Esophagus squamous epithelium (tissue), 5 donors: Measurements from ENCODE around the gene M6PR. TPM values are rescaled to one million over a fixed set of nuclear protein-coding genes. Genes with fewer than 3 reads are reported as not detected.
"Not testable (repeated sequence)": the region's sequence is repeated elsewhere in the genome, so short reads cannot be mapped to it uniquely, and the experiment has no call there.

Experiments used
- DNase-seq: peaks from one replicate; lab custom pipeline; 2025; lab: John Stamatoyannopoulos, UW
- H3K27ac ChIP-seq, 4 donors: fragments of 200-600 bp; sonication (generic); one replicate each; pipeline ENCODE4 v1.5.1; 2016 to 2019; ENCODE audit warnings: mild to moderate bottlenecking in 1 of 4
- H3K27me3 ChIP-seq, 4 donors: fragments of 200-600 bp; sonication (generic); 1 replicate in 3 of 4; 2 replicates in 1 of 4; pipeline versions ENCODE4 v1.5.1 to v1.6.0; 2017 to 2021; ENCODE audit warnings: antibody characterized with exemption in 1 of 4
- H3K36me3 ChIP-seq, 3 donors: fragments of 200-600 bp; sonication (generic); one replicate each; pipeline ENCODE4 v1.5.1; 2016 to 2019
- H3K4me1 ChIP-seq, 3 donors: fragments of 200-600 bp; sonication (generic); one replicate each; pipeline ENCODE4 v1.5.1; 2017 to 2019
- H3K4me3 ChIP-seq, 4 donors: fragments of 200-600 bp; sonication (generic); 1 replicate in 3 of 4; 2 replicates in 1 of 4; pipeline ENCODE4 v1.5.1; 2016 to 2019; ENCODE audit warnings: mild to moderate bottlenecking in 2 of 4, moderate library complexity in 1 of 4
- H3K9me3 ChIP-seq, 3 donors: fragments of 200-600 bp; sonication (generic); one replicate each; pipeline ENCODE4 v1.5.1; 2016 to 2019
- CTCF ChIP-seq, 6 experiments: fragments of 450-650 bp in 4 of 6; fragments of 200-600 bp in 2 of 6; sonication (generic) in 2 of 6; IDR thresholded peaks; one replicate each; pipeline ENCODE4 v1.5.1; 2016 to 2019; ENCODE audit warnings: antibody characterized with exemption in 6 of 6, mild to moderate bottlenecking in 4 of 6, moderate library complexity in 4 of 6
- POLR2A ChIP-seq, 4 donors: fragments of 450-650 bp; IDR thresholded peaks; one replicate each; pipeline ENCODE4 v1.6.1; 2017; ENCODE audit warnings: antibody characterized with exemption in 4 of 4, mild to moderate bottlenecking in 4 of 4, moderate library complexity in 3 of 4
- WGBS, 2 donors: methylation state at CpG; one replicate each; pipeline ENCODE4 v1.1.5; 2018; 5-methylcytosine and 5-hydroxymethylcytosine counted together
- intact Hi-C: fragments of 100-400 bp; cut with DNase I; formaldehyde crosslinking; loops from one replicate; pipeline ENCODE4 v1.15.0; 2022
- total RNA-seq, 4 donors: library from RNA; depleted of rRNA; stranded (reverse); fragments of >200 nt; gene quantifications; one replicate each; pipeline ENCODE4 v1.1.0, GENCODE V29; 2016
- donor health status: DM: yes; HTN: yes; CAD: no.

M6PR gene
- total RNA-seq, 4 donors from 2014 or later, result 60.1 to 120 (median 108) TPM

GRCh38 chr12:8917751-8918150 is 31.7 kb downstream of the M6PR start:
- Histone ChIP-seq H3K9me3 (no peaks in the 10 kb centered on the region), H3K27me3 (no peaks in the 10 kb centered on the region), H3K27ac (no peak overlapping the region), H3K4me3 (no peak overlapping the region), H3K36me3 (peaks cover 0 to 52% (median 9%) of the 10 kb centered on the region in 3 donors), H3K4me1 (peaks cover 20 to 44% (median 25%) of the 10 kb centered on the region in 3 donors)
- 40 to 57% methylated on average over 1 of the region's 1 CpG for WGBS, 2 donors
- intact Hi-C loops, result no loop called here
- no peak for DNase-seq
- TF ChIP-seq POLR2A (IDR thresholded peaks at IDR 0.05), result no peak
- TF ChIP-seq CTCF (IDR thresholded peaks at IDR 0.05), result no peak

- Histone ChIP-seq H3K4me1 (peaks cover 24 to 49% (median 25%) of the 10 kb centered on the region in 3 donors), H3K27ac (peak overlapping the region in 1 of 4 donors; percentile 0), H3K4me3 (no peak overlapping the region), H3K9me3 (no peaks in the 10 kb centered on the region), H3K36me3 (peaks cover 0 to 45% (median 9%) of the 10 kb centered on the region in 3 donors), H3K27me3 (no peaks in the 10 kb centered on the region)
- TF ChIP-seq CTCF (IDR thresholded peaks at IDR 0.05) (no peak), POLR2A (IDR thresholded peaks at IDR 0.05) (no peak)
- no peak for DNase-seq
- 77 to 85% methylated on average over 3 of the region's 3 CpGs for WGBS, 2 donors
- intact Hi-C loops, result no loop called here
Observed at GRCh38 chr12:8917031-8917430, 32.4 kb downstream of the M6PR start.

- Histone ChIP-seq H3K4me3 (no peak overlapping the region), H3K4me1 (peaks cover 24 to 49% (median 25%) of the 10 kb centered on the region in 3 donors), H3K36me3 (peaks cover 0 to 36% (median 3%) of the 10 kb centered on the region in 3 donors), H3K27ac (peak overlapping the region in 1 of 4 donors; percentile 0), H3K27me3 (no peaks in the 10 kb centered on the region), H3K9me3 (no peaks in the 10 kb centered on the region)
- TF ChIP-seq POLR2A (IDR thresholded peaks at IDR 0.05) (no peak), CTCF (IDR thresholded peaks at IDR 0.05) (no peak)
- intact Hi-C loops, result no loop called here
- no peak for DNase-seq
Observed at GRCh38 chr12:8916154-8916553, 33.3 kb downstream of the M6PR start.

- WGBS, 2 donors, result 3 to 4% methylated on average over 19 to 23 of the region's 35 CpGs
- peaks cover 0 to 24% (median 0%) of the 10 kb centered on the region in 3 donors for H3K36me3 ChIP-seq
- intact Hi-C loops, result no loop called here
- no peak for DNase-seq
- H3K9me3 ChIP-seq, result no peaks in the 10 kb centered on the region
- peak overlapping the region; percentile 81 to 94 (median 92) for H3K27ac ChIP-seq
- peak overlapping the region; percentile 59 to 84 (median 67) for H3K4me3 ChIP-seq
- no peak for TF ChIP-seq POLR2A (IDR thresholded peaks at IDR 0.05)
- no peak for TF ChIP-seq CTCF (IDR thresholded peaks at IDR 0.05)
- peaks cover 24 to 49% (median 25%) of the 10 kb centered on the region in 3 donors for H3K4me1 ChIP-seq
- H3K27me3 ChIP-seq, result no peaks in the 10 kb centered on the region
Observed at GRCh38 chr12:8914716-8915526, 34.5 kb downstream of the M6PR start.

GRCh38 chr12:8914033-8914715 is 35.3 kb downstream of the M6PR start, which contains the start of gene PHC1:
TSS of gene PHC1 (plus strand) at chr12:8914509. CDS start at chr12:8917678, 3,169 bp downstream.
- intact Hi-C loops, H3K9me3 ChIP-seq, H3K27me3 ChIP-seq: not testable (repeated sequence)
- TF ChIP-seq CTCF (IDR thresholded peaks at IDR 0.05), result peak in 5 of 6 experiments; percentile 18 to 53 (median 42)
- Histone ChIP-seq H3K4me1 (peaks cover 24 to 49% (median 25%) of the 10 kb centered on the region in 3 donors), H3K4me3 (peak within 1 kb of the TSS; percentile 59 to 84 (median 67)), H3K36me3 (peaks cover 0 to 16% (median 0%) of the 10 kb centered on the region in 3 donors), H3K27ac (peak within 1 kb of the TSS; percentile 81 to 94 (median 92))
- 0% methylated on average over 2 to 7 of the region's 57 CpGs for WGBS, 2 donors
- DNase-seq, result peak; percentile 1
